Activated CD4-positive, alpha-beta T cell treated with anti-CD3 and anti-CD28 coated beads, Interleukin-2, amount 10 ng/mL, durations not matched to agents 7 days and 5 days (primary cell): ENCODE data around the gene IRAK2. TPM values are rescaled to one million over a fixed set of nuclear protein-coding genes. Genes with fewer than 3 reads are reported as not detected.
"Not testable (repeated sequence)": the region's sequence is repeated elsewhere in the genome, so short reads cannot be mapped to it uniquely, and the experiment has no call there.

Experiments
- CTCF ChIA-PET: fragments of 350-600 bp; sonication (Branson Sonifier 250); formaldehyde crosslinking; loops from one replicate; lab custom pipeline; 2021; ENCODE audit warnings: antibody characterized with exemption; lab: Charles Lee
- POLR2A ChIA-PET: fragments of 350-600 bp; sonication (Branson Sonifier 250); formaldehyde crosslinking; loops from one replicate; lab custom pipeline; 2021; ENCODE audit warnings: antibody characterized with exemption; lab: Charles Lee
- DNase-seq: peaks from one replicate; pipeline ENCODE4 v3.0.0-alpha.2; 2020
- H3K27ac Mint-ChIP-seq: one replicate; pipeline ENCODE4 v1.8.0; 2021; ENCODE audit warnings: mild to moderate bottlenecking, moderate library complexity, mixed read lengths
- H3K27me3 Mint-ChIP-seq: one replicate; pipeline ENCODE4 v1.8.0; 2021; ENCODE audit warnings: mixed read lengths
- H3K36me3 Mint-ChIP-seq: one replicate; pipeline ENCODE4 v1.8.0; 2021; ENCODE audit warnings: low read depth, mixed read lengths
- H3K4me1 Mint-ChIP-seq: one replicate; pipeline ENCODE4 v1.8.0; 2021; ENCODE audit warnings: mixed read lengths
- H3K4me3 Mint-ChIP-seq: one replicate; pipeline ENCODE4 v1.8.0; 2021; ENCODE audit warnings: mild to moderate bottlenecking, moderate library complexity, mixed read lengths
- H3K9me3 Mint-ChIP-seq: one replicate; pipeline ENCODE4 v1.8.0; 2021; ENCODE audit warnings: mixed read lengths
- total RNA-seq, 2 experiments: library from RNA; stranded (reverse); gene quantifications; one replicate each; pipeline ENCODE4 v1.2.3, GENCODE V29; 2021

Gene IRAK2
- total RNA-seq, 2 experiments from 2014 or later: 1.6 to 1.9 TPM

DNA sequence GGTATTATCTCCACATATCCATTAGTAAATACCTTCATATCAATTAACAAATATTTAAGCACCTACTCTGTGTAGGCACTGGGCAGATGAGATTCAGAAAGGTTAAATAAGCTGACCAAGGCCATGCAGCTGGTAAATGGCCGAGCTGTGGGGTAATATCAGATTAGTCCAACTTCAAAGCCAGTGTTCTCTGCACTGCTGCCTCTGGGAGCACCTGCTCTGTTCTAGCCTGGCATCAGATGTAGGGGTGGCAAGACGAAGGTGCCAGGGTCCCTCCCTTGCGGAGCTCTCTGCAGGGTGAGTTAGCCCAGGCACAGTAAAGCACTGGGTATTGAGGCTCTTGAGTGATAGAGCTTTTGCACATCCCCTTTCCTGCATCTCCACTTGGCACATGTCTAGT lies 89.0 kb downstream of the IRAK2 start:
- no peak overlapping the region for H3K27ac Mint-ChIP-seq
- no peak for DNase-seq
- peaks cover 69% of the 10 kb centered on the region for H3K36me3 Mint-ChIP-seq
- H3K4me3 Mint-ChIP-seq: no peak overlapping the region
- ChIA-PET POLR2A (interaction anchor here (1.0 kb wide), 1 partner anchor 10 kb away, joined by 3 read pairs; no protein-coding TSS in a partner anchor), CTCF (interaction anchor here (0.5 to 3.2 kb wide), 3 partner anchors 10 to 28 kb away, joined by 3 to 20 read pairs (median 3); no protein-coding TSS in a partner anchor)
- H3K27me3 Mint-ChIP-seq: no peaks in the 10 kb centered on the region
- H3K9me3 Mint-ChIP-seq: no peaks in the 10 kb centered on the region
- peaks cover 70% of the 10 kb centered on the region for H3K4me1 Mint-ChIP-seq

DNA sequence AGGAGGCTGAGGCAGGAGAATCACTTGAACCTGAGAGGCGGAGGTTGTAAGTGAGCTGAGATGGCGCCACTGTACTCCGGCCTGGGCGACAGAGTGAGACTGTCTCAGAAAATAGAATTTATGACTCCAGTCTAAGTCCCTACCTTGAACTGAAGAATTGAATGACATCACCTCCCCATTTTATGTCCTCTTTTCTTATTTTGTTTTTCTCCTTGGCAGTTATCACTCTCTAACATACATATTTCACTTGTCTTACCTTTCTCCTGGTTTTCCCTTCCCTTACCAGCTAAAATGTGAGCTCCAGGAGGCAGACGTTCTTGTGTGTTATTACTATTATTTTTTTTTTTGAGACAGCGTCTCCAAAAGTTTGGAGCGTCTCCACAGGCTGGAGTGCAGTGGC lies 91.1 kb downstream of the IRAK2 start:
- ChIA-PET POLR2A (interaction anchor here (0.6 kb wide), 1 partner anchor 21 kb away, joined by 3 read pairs; no protein-coding TSS in a partner anchor), CTCF (no interaction called here)
- no peak for DNase-seq
- H3K27me3 Mint-ChIP-seq: no peaks in the 10 kb centered on the region
- peak overlapping the region; percentile 68 for H3K27ac Mint-ChIP-seq
- peaks cover 70% of the 10 kb centered on the region for H3K36me3 Mint-ChIP-seq
- no peaks in the 10 kb centered on the region for H3K9me3 Mint-ChIP-seq
- H3K4me3 Mint-ChIP-seq: no peak overlapping the region
- peaks cover 71% of the 10 kb centered on the region for H3K4me1 Mint-ChIP-seq

DNA sequence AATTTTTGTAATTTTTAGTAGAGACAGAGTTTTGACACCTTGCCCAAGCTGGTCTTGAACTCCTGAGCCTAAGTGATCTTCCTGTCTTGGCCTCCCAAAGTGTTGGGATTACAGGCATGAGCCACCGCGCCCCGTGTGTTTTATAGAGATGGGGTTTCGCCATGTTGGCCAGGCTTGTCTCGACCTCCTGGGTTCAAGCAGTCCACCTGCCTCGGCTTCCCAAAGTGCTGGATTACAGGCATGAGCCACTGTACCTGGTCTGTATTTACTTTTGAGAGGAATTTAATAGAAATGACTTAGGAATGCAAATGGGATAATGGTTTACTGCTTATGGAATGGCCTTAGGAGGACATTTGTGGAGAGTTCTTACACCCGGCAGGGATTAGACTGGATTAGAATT lies 94.3 kb downstream of the IRAK2 start:
- ChIA-PET POLR2A (no interaction called here), CTCF (interaction anchor here (0.8 to 1.2 kb wide), 2 partner anchors 12 to 23 kb away, joined by 4 to 5 read pairs; no protein-coding TSS in a partner anchor)
- no peaks in the 10 kb centered on the region for H3K9me3 Mint-ChIP-seq
- peak overlapping the region; percentile 43 for H3K27ac Mint-ChIP-seq
- no peak for DNase-seq
- H3K36me3 Mint-ChIP-seq: peaks cover 74% of the 10 kb centered on the region
- peaks cover 77% of the 10 kb centered on the region for H3K4me1 Mint-ChIP-seq
- no peak overlapping the region for H3K4me3 Mint-ChIP-seq
- H3K27me3 Mint-ChIP-seq: no peaks in the 10 kb centered on the region

DNA sequence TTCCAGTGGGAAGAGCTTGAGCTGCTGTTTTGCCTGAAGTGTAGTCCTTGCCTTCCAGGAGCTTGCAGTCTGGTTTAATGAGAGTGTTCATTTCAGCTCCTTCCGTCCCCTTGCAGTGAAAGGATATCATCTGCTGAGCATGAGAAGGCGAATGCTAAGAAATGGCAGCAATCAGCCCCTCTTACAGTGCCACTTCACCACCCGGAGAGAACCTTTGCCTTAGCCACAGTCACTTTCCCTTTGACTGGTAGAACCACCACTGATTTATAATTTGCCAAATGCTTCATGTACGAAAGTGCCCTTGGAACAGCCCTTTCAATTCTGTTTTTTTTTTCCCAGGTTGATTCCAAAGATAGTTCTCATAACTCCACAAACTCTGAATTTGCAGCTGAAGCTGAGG lies 95.1 kb downstream of the IRAK2 start:
- ChIA-PET CTCF (no interaction called here), POLR2A (interaction anchor here (0.6 kb wide), 1 partner anchor 14 kb away, joined by 3 read pairs; no protein-coding TSS in a partner anchor)
- Mint-ChIP-seq H3K36me3 (peaks cover 71% of the 10 kb centered on the region), H3K4me3 (no peak overlapping the region), H3K27me3 (no peaks in the 10 kb centered on the region), H3K4me1 (peaks cover 76% of the 10 kb centered on the region), H3K27ac (peak overlapping the region; percentile 52), H3K9me3 (no peaks in the 10 kb centered on the region)
- no peak for DNase-seq

DNA sequence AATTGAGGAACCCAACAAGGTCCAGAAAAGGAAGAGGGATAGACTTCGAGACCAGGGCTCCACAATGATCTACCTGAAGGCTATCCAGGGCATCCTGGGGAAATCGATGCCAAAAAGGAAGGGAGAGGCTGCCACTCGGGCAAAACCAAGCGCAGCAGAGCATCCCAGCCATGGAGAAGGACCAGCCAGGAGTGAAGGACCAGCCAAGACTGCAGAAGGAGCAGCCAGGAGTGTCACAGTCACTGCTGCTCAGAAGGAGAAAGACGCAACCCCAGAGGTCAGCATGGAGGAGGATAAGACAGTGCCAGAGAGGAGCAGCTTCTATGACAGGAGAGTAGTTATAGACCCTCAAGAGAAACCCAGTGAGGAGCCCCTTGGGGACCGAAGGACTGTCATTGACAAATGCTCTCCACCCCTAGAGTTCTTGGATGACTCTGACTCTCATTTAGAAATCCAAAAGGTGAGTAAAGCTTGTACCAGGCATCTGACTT lies 95.5 kb downstream of the IRAK2 start:
- Mint-ChIP-seq H3K27ac (peak overlapping the region; percentile 52), H3K9me3 (no peaks in the 10 kb centered on the region), H3K27me3 (no peaks in the 10 kb centered on the region), H3K4me1 (peaks cover 74% of the 10 kb centered on the region), H3K4me3 (no peak overlapping the region), H3K36me3 (peaks cover 66% of the 10 kb centered on the region)
- CTCF ChIA-PET: interaction anchor here (1.5 kb wide), 1 partner anchor 99 kb away, joined by 4 read pairs; no protein-coding TSS in a partner anchor
- DNase-seq: no peak
- POLR2A ChIA-PET: interaction anchor here (0.6 kb wide), 1 partner anchor 14 kb away, joined by 3 read pairs; no protein-coding TSS in a partner anchor

DNA sequence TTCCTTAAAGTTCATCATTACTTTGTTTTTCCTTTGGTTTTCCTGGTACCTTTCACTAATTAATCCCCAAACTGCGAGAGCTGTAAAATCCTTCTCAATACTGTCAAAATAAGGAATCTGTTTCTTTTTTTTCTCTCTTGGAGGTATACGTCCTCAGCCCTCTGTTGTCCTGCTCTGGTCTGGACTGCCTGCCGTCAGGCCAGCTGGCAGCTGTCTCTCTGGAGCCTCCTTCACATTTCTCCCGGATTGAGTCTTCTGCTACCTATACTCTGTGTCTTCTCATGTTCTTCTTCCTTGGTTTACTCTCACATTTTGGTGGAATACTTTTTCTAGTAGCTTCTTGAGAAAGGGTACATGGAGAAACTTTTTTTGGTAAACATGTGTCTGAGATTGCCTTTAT lies 97.3 kb downstream of the IRAK2 start:
- Mint-ChIP-seq H3K36me3 (peaks cover 68% of the 10 kb centered on the region), H3K9me3 (no peaks in the 10 kb centered on the region), H3K27ac (no peak overlapping the region), H3K27me3 (no peaks in the 10 kb centered on the region), H3K4me1 (peaks cover 73% of the 10 kb centered on the region), H3K4me3 (no peak overlapping the region)
- DNase-seq: no peak
- POLR2A ChIA-PET: no interaction called here
- CTCF ChIA-PET: interaction anchor here (1.0 to 1.5 kb wide), 5 partner anchors 10 to 100 kb away, joined by 4 to 7 read pairs (median 4); no protein-coding TSS in a partner anchor

DNA sequence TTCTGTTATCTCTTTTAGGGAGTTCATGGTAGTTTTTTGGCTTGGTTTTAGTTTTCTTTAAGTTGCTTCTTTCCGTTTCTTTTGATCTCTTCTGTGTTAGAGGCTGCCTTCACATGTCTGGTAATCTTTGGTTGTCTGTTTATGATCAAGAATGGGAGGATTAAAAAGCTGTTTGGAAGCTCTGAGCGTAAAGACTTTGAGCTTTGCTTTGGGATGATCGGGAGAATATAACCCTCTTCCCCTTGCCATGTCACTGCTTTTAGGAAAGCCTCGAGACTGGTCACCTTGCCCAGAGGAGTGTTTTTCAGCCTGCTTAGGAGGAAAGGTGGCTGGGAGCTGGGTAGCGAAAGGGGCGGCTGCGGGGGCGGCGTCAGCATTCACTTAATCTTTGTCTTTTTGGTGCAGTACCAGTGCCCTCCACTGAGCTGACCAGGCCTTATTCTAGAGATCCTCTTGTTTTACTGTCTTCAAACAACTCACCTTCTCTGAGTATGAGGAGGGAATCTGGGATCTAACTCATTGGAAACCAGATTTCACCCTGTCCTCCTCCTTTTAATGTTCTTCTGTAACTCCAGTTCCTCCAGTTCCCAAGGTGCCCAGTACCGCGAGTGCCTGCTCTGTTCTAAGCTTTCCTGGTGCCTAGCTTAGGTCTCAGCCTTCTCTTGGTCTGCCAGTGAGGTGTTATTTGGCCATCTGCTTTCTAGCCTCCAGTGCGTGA lies 99.1 kb downstream of the IRAK2 start:
- Mint-ChIP-seq H3K27me3 (no peaks in the 10 kb centered on the region), H3K4me3 (peak overlapping the region; percentile 58), H3K4me1 (peaks cover 73% of the 10 kb centered on the region), H3K27ac (peak overlapping the region; percentile 79), H3K36me3 (peaks cover 75% of the 10 kb centered on the region), H3K9me3 (no peaks in the 10 kb centered on the region)
- CTCF ChIA-PET: interaction anchor here (0.6 to 2.2 kb wide), 23 partner anchors 10 to 471 kb away, joined by 3 to 20 read pairs (median 4); partner anchors contain the start of genes ARPC4 and FANCD2
- POLR2A ChIA-PET: interaction anchor here (0.6 to 0.8 kb wide), 4 partner anchors 10 to 100 kb away, joined by 3 to 8 read pairs (median 4); no protein-coding TSS in a partner anchor
- peak; percentile 71 for DNase-seq

DNA sequence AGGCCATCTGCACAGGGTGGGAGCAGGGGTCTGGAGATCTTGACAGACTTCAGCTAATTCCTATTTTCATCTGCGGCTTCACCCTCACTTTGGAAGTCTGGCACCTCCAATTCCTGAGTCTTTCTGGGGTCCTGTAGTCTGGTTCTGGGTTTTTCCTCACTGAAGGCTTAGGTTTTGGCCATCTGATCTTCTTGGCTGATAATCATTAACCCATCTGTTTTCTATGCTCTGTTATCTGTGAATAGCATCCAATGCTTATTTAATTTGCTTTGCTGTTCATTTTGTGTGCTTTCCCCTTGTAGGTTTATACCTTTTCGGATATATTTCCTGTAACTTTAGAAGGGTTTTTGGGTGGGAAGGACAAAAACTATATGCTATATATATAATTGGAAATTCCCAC lies 101.1 kb downstream of the IRAK2 start:
- DNase-seq: no peak
- POLR2A ChIA-PET: no interaction called here
- no peak overlapping the region for H3K27ac Mint-ChIP-seq
- H3K36me3 Mint-ChIP-seq: peaks cover 72% of the 10 kb centered on the region
- CTCF ChIA-PET: interaction anchor here (0.6 to 1.4 kb wide), 4 partner anchors 12 to 98 kb away, joined by 3 to 4 read pairs (median 3); no protein-coding TSS in a partner anchor
- H3K27me3 Mint-ChIP-seq: no peaks in the 10 kb centered on the region
- no peaks in the 10 kb centered on the region for H3K9me3 Mint-ChIP-seq
- peaks cover 61% of the 10 kb centered on the region for H3K4me1 Mint-ChIP-seq
- no peak overlapping the region for H3K4me3 Mint-ChIP-seq

DNA sequence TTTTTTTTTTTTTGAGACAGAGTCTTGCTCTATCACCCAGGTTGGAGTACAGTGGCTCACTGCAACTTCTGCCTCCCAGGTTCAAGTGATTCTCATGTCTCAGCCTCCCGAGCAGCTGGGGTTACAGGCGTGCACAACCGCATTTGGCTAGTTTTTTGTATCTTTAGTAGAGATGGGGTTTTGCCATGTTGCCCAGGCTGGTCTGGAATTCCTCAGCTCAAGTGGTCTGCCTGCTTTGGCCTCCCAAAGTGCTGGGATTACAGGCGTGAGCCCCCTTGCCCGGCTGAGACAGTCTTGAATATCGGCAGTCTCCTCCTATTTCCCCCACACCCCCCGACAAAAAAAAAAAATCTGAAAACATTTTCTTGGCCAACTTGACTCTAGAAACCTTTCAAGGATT lies 102.2 kb downstream of the IRAK2 start:
- peaks cover 74% of the 10 kb centered on the region for H3K36me3 Mint-ChIP-seq
- DNase-seq, POLR2A ChIA-PET, H3K27me3 Mint-ChIP-seq, H3K4me3 Mint-ChIP-seq, H3K9me3 Mint-ChIP-seq: not testable (repeated sequence)
- H3K4me1 Mint-ChIP-seq: peaks cover 57% of the 10 kb centered on the region
- H3K27ac Mint-ChIP-seq: peak overlapping the region; percentile 41
- CTCF ChIA-PET: interaction anchor here (1.1 kb wide), 1 partner anchor 13 kb away, joined by 3 read pairs; no protein-coding TSS in a partner anchor

DNA sequence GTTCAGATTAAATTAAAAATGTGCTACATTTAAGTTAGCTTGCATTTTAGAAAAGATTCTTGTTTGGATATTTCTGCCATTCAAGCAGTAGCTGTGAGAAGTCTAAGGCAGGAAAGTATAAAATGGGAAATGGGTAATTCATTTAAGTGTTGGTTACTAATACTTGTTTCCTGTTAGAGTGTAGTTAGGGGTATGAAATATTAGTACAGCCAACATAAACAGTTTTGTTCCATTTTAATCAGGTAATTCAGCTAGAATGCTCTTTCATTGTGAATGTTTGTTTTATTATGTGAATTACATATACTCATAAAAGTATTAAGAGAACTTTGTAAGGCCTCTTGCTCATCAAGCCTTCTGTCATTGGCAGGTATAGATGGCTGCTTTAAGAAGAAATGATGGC lies 103.4 kb downstream of the IRAK2 start:
- peaks cover 49% of the 10 kb centered on the region for H3K4me1 Mint-ChIP-seq

DNA sequence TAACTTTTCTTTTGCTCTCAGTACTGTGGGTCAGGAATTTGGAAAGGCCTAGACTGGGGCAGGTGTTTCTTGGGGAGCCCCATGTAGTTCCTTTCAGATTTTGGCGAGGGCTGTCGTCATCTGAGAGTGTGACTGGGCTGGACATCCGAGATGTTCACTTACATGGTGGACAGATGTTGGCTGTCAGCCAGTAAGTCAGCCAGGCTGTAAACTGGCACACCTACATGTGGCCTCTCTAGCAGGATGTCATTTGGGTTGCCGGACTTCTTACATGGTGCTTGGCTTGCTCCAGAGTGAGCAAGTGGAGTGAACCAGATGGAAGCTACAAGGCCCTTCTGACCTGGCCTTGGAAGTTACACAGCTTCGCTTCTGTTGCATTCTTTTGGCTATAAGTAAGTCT lies 104.2 kb downstream of the IRAK2 start:
- ChIA-PET POLR2A (no interaction called here), CTCF (interaction anchor here (1.1 to 1.4 kb wide), 2 partner anchors 21 to 109 kb away, joined by 3 to 4 read pairs; no protein-coding TSS in a partner anchor)
- Mint-ChIP-seq H3K9me3 (no peaks in the 10 kb centered on the region), H3K4me3 (no peak overlapping the region), H3K27ac (no peak overlapping the region), H3K27me3 (no peaks in the 10 kb centered on the region), H3K4me1 (peaks cover 47% of the 10 kb centered on the region), H3K36me3 (peaks cover 67% of the 10 kb centered on the region)
- no peak for DNase-seq

More for the DNA sequence above, 103.4 kb downstream of the IRAK2 start:
- no peak for DNase-seq
- no peaks in the 10 kb centered on the region for H3K27me3 Mint-ChIP-seq
- ChIA-PET CTCF (interaction anchor here (1.4 kb wide), 1 partner anchor 22 kb away, joined by 4 read pairs; no protein-coding TSS in a partner anchor), POLR2A (no interaction called here)
- H3K36me3 Mint-ChIP-seq: peaks cover 69% of the 10 kb centered on the region
- H3K4me3 Mint-ChIP-seq: no peak overlapping the region
- no peaks in the 10 kb centered on the region for H3K9me3 Mint-ChIP-seq
- H3K27ac Mint-ChIP-seq: no peak overlapping the region

DNA sequence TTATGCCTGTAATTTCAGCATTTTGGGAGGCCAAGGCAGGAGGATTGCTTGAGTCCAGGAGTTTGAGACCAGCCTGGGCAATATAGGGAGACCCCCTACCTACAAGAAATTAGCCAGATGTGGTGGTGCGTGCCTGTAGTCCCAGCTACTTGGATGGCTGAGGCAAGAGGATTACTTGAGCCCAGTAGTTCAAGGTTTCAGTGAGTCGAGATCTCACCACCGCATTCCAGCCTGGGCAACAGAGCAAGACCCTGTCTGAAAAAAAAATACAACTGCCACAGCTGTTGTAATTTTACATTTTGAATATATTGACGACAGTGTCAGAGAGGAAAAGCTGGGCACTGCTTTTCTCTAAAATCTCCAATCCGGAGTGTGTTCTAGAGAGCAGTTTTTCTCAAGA lies 104.7 kb downstream of the IRAK2 start:
- no peaks in the 10 kb centered on the region for H3K9me3 Mint-ChIP-seq
- peaks cover 47% of the 10 kb centered on the region for H3K4me1 Mint-ChIP-seq
- peaks cover 67% of the 10 kb centered on the region for H3K36me3 Mint-ChIP-seq
- H3K27me3 Mint-ChIP-seq: no peaks in the 10 kb centered on the region
- H3K27ac Mint-ChIP-seq: no peak overlapping the region
- no peak for DNase-seq
- ChIA-PET CTCF (interaction anchor here (1.1 to 1.4 kb wide), 3 partner anchors 16 to 110 kb away, joined by 3 to 4 read pairs (median 4); no protein-coding TSS in a partner anchor), POLR2A (no interaction called here)
- no peak overlapping the region for H3K4me3 Mint-ChIP-seq
